GM19468 (cell line): ENCODE data around the gene USP46.

Experiments
- ATAC-seq: cut with Tn5 transposase; IDR thresholded peaks from one replicate; pipeline ENCODE4 v1.9.1; 2021; ENCODE audit warnings: mild to moderate bottlenecking, moderate library complexity, moderate number of reproducible peaks; ENCODE audit not compliant: unreplicated experiment; ENCODE audit errors: extremely low read depth

USP46 gene

GRCh38 chr4:52578951-52579350 is 80.2 kb downstream of the USP46 start:
- ATAC-seq: no peak

DNA sequence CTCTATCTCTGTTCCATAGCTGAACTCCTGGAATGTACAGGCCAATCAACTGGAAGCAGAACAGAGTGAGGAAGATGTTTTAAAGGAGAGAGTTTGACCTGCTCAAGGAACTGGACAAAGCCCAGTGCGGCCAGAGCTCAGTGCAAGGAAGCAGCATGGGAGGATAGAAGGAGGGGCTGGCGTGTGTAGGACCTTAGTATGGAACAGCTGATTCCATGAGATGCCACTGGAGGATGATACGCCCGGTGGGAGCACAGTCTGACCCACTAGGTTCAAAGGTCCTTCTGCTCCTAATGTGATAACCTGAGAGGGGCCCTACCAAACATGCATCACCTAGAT is 81.5 kb downstream of the USP46 start:
- no peak for ATAC-seq

DNA sequence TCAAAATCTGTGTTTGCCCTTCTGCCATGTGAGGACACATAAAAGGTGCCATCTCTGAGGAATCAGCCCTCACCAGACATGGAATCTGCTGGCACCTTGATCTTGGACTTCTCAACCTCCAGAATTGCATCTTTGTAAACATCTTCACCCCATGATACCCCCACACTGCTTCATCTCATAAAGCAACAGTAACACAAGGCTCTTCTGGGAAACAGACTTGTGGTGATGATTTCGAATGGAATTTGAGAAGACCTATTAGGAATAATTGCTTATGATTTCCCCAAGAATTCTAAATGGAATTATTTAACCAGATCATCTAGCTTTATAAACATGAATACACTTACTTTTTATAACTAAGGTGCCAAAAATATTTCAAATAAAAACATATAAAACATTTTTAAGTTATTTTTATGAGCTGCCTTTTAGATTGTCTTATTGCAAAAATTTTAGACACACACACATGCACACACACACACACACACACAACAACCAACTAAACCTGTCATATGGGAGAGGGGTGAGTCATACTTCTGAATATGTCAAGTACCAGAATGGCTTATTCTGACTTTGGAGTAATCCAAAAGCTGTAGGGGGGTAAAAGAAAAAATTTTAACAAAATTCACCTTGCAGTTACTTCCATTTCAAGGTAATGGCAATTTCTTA is 82.0 kb downstream of the USP46 start:
- ATAC-seq: no peak

DNA sequence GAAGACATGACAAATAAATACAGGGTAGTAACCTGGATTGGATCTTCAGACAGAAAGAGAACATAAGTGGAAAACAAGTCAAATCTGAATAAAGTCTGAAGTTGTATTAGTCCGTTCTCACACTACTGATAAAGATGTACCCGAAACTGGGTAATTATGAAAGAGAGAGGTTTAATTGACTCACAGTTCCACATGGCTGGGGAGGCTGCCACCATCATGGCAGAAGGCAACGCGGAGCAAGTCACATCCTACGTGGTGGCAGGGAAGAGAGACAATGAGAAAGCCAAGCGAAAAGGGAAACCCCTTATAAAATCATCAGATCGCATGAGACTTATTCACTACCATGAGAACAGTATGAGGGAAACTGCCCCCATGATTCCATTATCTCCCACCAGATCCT is 82.8 kb downstream of the USP46 start:
- ATAC-seq: no peak

- ATAC-seq: no peak
These were observed 83.7 kb downstream of the USP46 start for GRCh38 chr4:52575406-52575805.

DNA sequence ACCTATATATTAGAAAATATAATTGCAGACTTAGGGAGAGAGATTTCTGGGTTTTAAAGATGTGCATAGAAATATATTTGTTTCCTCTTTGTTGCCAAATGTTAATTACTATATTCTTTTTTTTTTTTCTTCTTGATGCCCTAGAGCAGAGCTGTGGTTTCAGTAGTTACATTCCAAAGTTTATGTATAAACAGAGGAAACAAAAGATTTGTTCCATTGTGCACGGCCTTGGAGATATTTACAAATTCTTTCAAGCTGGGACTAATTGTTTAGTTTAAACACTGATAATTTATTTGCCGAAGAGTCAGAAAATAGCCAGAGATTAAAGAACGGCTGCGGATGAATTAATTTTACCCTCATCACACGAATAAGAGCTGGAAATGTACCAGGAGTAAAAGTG is 85.1 kb downstream of the USP46 start:
- no peak for ATAC-seq

- no peak for ATAC-seq
These were observed 85.5 kb downstream of the USP46 start for GRCh38 chr4:52573551-52573950.

- no peak for ATAC-seq
These were observed 86.1 kb downstream of the USP46 start for GRCh38 chr4:52572936-52573485.

- ATAC-seq: no peak
These were observed 90.8 kb downstream of the USP46 start for GRCh38 chr4:52568351-52568750.

DNA sequence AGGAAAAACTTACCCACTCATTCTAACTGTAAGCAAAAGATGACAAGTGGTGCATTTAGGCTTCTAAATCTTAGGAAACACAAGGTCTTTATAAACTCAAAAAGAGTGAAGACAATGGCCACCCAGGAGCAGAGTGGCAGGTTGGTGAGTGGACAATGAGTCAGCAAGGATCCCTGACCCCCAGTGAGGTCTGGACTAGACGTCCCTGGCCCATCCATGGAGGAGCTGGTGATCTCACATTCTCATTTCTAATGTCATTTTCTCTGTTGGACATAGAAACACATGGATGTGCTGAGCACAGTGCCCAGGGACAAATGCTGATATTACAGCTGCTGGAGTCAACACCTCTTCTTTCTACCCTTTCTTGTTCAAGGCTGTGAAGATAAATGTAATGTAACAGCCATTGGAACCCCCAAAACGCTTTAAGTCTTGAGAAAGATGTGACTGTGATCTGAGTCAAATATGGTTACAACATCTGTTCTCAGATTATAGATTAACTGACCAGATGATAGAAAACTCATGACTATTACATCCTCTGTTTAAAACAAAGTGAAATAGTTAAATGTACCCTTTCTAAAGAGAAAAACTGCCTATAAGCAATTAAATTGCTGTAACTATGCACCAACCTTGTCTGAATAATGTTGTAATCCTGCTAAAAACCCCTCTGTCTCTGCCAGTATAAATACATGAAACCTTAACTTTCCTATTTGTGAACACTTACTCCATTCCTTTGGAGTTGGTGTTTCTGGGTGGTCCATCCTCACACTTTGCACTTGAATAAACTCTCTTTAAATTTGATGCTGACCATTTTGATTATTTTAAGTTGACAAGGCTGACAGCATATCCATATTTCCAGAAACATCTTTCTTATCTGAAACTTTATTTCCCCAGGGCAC is 92.7 kb downstream of the USP46 start:
- no peak for ATAC-seq

DNA sequence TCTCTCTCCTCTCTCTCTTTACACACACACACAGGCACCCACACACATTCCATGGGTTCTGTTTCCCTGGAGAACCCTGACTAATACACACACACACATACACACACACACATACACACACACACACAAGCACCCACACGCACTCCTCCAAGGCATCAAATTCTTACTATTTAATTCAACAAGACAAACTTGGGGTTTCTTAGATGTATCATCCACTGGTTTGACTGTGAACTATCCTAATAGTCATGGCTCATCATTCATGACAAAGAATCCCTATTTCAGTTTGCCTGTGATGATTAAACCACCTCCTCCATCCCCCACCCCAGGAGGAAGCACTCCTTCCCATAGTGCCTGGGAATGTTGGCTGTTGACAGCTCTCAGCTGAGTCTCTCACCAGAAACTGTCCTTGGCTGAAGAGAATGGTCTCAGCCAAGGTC is 98.2 kb downstream of the USP46 start:
- no peak for ATAC-seq

- ATAC-seq: no peak
These were observed 103.8 kb downstream of the USP46 start for GRCh38 chr4:52555356-52555716.

DNA sequence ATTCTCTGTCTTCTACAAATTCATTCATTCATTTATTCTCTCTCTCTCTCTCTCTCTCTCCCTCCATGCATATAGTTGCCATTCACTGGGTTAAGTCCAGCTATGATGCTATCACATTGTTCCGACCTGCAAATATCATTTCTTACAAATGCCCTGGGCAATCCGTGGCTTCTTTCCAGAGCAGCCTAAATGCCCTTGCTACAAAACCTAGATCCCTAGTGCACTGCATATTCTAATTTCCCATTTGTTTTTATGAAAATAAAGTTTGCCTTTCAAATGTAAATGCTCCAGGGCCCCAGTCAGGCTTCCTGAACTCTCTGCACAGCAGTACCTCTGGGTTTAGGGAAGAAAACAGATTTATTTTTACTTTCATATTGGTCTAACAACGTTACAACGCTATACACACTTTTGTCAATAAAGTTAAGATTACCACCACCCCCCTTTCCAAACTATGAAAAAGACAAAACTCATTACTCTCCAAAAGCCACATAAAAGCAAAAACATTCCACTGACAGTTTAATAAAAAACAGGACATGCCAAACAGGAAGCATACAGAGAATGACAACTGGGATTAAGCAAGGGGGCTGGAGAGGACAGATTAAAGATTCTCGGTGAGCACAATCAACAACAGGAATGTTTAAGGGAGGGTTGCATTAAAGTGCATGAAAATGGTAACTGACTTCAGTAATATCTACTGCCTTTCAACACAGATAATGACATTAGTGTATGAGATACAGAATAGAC is 104.3 kb downstream of the USP46 start:
- no peak for ATAC-seq

GRCh38 chr4:52552778-52553177 is 106.3 kb downstream of the USP46 start:
- ATAC-seq: no peak

- ATAC-seq: no peak
These were observed 107.6 kb downstream of the USP46 start for GRCh38 chr4:52551487-52551886.

GRCh38 chr4:52550186-52550585 is 108.9 kb downstream of the USP46 start:
- no peak for ATAC-seq

- no peak for ATAC-seq
These were observed 110.1 kb downstream of the USP46 start for GRCh38 chr4:52548818-52549570.

- ATAC-seq: no peak
These were observed 112.7 kb downstream of the USP46 start for GRCh38 chr4:52546449-52546848.

- no peak for ATAC-seq
These were observed 113.7 kb downstream of the USP46 start for GRCh38 chr4:52545099-52546069.
